Spleen (tissue), 13 donors: ENCODE data around the gene DIO1. TPM values are rescaled to one million over a fixed set of nuclear protein-coding genes. Genes with fewer than 3 reads are reported as not detected.
A peak's percentile ranks its signal among the peaks of the same experiment; 100 is the strongest.

ENCODE experiments used
- DNase-seq: peaks from one replicate; pipeline ENCODE4 v3.0.0-alpha.2; 2020
- H3K27ac ChIP-seq, 8 donors: fragments of 200-600 bp; sonication (generic) in 7 of 8; 1 replicate in 4 of 8; 2 replicates in 4 of 8; pipeline versions ENCODE4 v1.5.0 to v1.8.0; 2016 to 2021; ENCODE audit warnings: inconsistent platforms in 4 of 8, mild to moderate bottlenecking in 4 of 8, moderate library complexity in 1 of 8
- H3K27me3 ChIP-seq, 7 donors: fragments of 200-600 bp; sonication (generic) in 6 of 7; replicated peaks in 1 of 7; 1 replicate in 4 of 7; 2 replicates in 3 of 7; pipeline versions ENCODE4 v1.5.0 to v1.8.0; 2016 to 2021; ENCODE audit warnings: inconsistent platforms in 3 of 7, mild to moderate bottlenecking in 1 of 7
- H3K36me3 ChIP-seq, 6 donors: fragments of 200-600 bp; sonication (generic) in 5 of 6; 1 replicate in 4 of 6; 2 replicates in 2 of 6; pipeline versions ENCODE4 v1.5.0 to v1.8.0; 2016 to 2021; ENCODE audit warnings: inconsistent platforms in 2 of 6
- H3K4me1 ChIP-seq, 6 donors: fragments of 200-600 bp; sonication (generic) in 5 of 6; 1 replicate in 3 of 6; 2 replicates in 3 of 6; pipeline versions ENCODE4 v1.5.0 to v1.8.0; 2016 to 2021; ENCODE audit warnings: inconsistent platforms in 3 of 6
- H3K4me3 ChIP-seq, 8 donors: fragments of 200-600 bp; sonication (generic) in 7 of 8; 1 replicate in 4 of 8; 2 replicates in 4 of 8; pipeline versions ENCODE4 v1.5.0 to v1.8.0; 2016 to 2021; ENCODE audit warnings: inconsistent platforms in 4 of 8, mild to moderate bottlenecking in 4 of 8, moderate library complexity in 2 of 8
- H3K9me3 ChIP-seq, 8 donors: fragments of 200-600 bp; sonication (generic) in 7 of 8; 1 replicate in 4 of 8; 2 replicates in 4 of 8; pipeline versions ENCODE4 v1.5.0 to v1.8.0; 2016 to 2021; ENCODE audit warnings: inconsistent platforms in 4 of 8
- POLR2A ChIP-seq, 3 donors: fragments of 450-650 bp; IDR thresholded peaks; one replicate each; pipeline ENCODE4 v1.5.1; 2017; ENCODE audit warnings: antibody characterized with exemption in 3 of 3, mild to moderate bottlenecking in 1 of 3
- POLR2AphosphoS5 ChIP-seq, 3 donors: sonication (generic); formaldehyde crosslinking; IDR thresholded peaks; one replicate each; pipeline ENCODE4 v1.5.1; 2017; ENCODE audit warnings: antibody characterized with exemption in 3 of 3
- WGBS, 5 donors: extraction: QIAGEN DNeasy Blood & Tissue Kit in 3 of 5; methylation state at CpG; one replicate each; pipeline versions ENCODE4 v1.1.5 to v1.1.7; 2013 to 2018; 5-methylcytosine and 5-hydroxymethylcytosine counted together
- intact Hi-C: fragments of 100-400 bp; cut with DNase I; formaldehyde crosslinking; loops from one replicate; pipeline ENCODE4 v1.15.0; 2023; ENCODE audit warnings: low total_unique reads
- long read RNA-seq, 2 donors: transcript quantifications; one replicate each; lab custom pipeline, GENCODE V29; 2026
- polyA plus RNA-seq, 3 donors: library from polyadenylated mRNA; stranded (reverse); fragments of 200-250 nt; gene quantifications; one replicate each; pipeline ENCODE4 v1.2.1, GENCODE V29; 2013
- total RNA-seq, 7 donors: library from RNA; depleted of rRNA in 3 of 7; stranded (reverse); fragments of >200 nt in 3 of 7; fragmentation: NEBNext Ultra II Directional in 4 of 7; extraction: Animal tissue kit (Norgen Biotek cat#: 25700) in 4 of 7; gene quantifications; one replicate each; pipeline versions ENCODE4 v1.1.0 to v1.2.1, GENCODE V29; 2016 to 2021
- TF ChIP-seq, protein P1 (sequence below), 11 experiments: fragments of 200-600 bp in 7 of 11; fragments of 450-650 bp in 4 of 11; sonication (generic) in 4 of 11; IDR thresholded peaks in 8 of 11; conservative IDR thresholded peaks in 3 of 11; 1 replicate in 7 of 11; 2 replicates in 4 of 11; pipeline versions ENCODE4 v1.4.0 to v1.8.0; 2016 to 2021; ENCODE audit warnings: antibody characterized with exemption in 11 of 11, inconsistent platforms in 4 of 11, mild to moderate bottlenecking in 1 of 11
- donor health status: healthy with polysubstance abuse.
- donor health status: DM: no; HTN: no; CAD: no; lungs with moderate emphysema.
- donor health status: DM: no; HTN: no; CAD: no.
- donor health status: Bipolar disorder and iron deficiency.
- donor health status: healthy.
- donor health status: DM: no; HTN: no; CAD: no.
- donor health status: DM: yes; HTN: yes; CAD: no.

Gene DIO1
- total RNA-seq: 1 to 10 TPM in 1 of 7 donors, under 1 TPM in 3, not detected in 3; 0.17 to 1.6 (median 0.62) TPM
- under 1 TPM; 0.04 to 0.19 (median 0.09) TPM for polyA plus RNA-seq
- long read RNA-seq, donor 1: 0 reads
- long read RNA-seq, donor 2: 0 reads

DNA sequence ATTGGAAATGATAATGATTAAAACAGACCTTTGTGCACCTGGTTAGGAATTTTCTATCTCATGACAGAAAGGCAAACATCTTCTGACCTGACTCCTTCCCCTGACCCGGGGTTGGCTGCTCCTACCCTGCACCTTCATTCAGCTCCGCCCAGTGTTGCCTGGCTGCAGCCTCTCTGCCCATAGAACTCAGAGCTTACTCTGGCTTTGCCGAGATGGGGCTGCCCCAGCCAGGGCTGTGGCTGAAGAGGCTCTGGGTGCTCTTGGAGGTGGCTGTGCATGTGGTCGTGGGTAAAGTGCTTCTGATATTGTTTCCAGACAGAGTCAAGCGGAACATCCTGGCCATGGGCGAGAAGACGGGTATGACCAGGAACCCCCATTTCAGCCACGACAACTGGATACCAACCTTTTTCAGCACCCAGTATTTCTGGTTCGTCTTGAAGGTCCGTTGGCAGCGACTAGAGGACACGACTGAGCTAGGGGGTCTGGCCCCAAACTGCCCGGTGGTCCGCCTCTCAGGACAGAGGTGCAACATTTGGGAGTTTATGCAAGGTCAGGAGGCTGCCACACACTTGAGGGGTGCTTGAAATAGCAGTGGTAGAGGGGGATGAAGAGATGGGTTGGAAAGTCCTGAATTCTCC lies at the start of gene DIO1:
TSS of gene DIO1 (plus strand) at position 189 of the 638 bp plus-strand sequence. CDS start at position 213, 24 bp downstream.
- DNase-seq: no peak
- Histone ChIP-seq H3K4me3 (no peak within 1 kb of the TSS), H3K36me3 (no peaks in the 10 kb centered on the region), H3K9me3 (no peaks in the 10 kb centered on the region), H3K27me3 (no peaks in the 10 kb centered on the region), H3K4me1 (peaks cover 7 to 30% (median 13%) of the 10 kb centered on the region in 6 donors), H3K27ac (peak within 1 kb of the TSS in 4 of 8 donors; percentile 40 to 76 (median 62))
- TF ChIP-seq, protein P1, sequence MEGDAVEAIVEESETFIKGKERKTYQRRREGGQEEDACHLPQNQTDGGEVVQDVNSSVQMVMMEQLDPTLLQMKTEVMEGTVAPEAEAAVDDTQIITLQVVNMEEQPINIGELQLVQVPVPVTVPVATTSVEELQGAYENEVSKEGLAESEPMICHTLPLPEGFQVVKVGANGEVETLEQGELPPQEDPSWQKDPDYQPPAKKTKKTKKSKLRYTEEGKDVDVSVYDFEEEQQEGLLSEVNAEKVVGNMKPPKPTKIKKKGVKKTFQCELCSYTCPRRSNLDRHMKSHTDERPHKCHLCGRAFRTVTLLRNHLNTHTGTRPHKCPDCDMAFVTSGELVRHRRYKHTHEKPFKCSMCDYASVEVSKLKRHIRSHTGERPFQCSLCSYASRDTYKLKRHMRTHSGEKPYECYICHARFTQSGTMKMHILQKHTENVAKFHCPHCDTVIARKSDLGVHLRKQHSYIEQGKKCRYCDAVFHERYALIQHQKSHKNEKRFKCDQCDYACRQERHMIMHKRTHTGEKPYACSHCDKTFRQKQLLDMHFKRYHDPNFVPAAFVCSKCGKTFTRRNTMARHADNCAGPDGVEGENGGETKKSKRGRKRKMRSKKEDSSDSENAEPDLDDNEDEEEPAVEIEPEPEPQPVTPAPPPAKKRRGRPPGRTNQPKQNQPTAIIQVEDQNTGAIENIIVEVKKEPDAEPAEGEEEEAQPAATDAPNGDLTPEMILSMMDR (IDR thresholded peaks at IDR 0.05 in 8 of 11, conservative IDR thresholded peaks at IDR 0.05 in 3 of 11): no peak
- TF ChIP-seq POLR2AphosphoS5 (IDR thresholded peaks at IDR 0.05) (no peak), POLR2A (IDR thresholded peaks at IDR 0.05) (no peak)
- WGBS, 5 donors: 83 to 90% (median 86%) methylated on average over 13 to 14 of the region's 14 CpGs
- intact Hi-C loops: loop anchor here (5.0 kb wide), 1 partner anchor 53 kb away; the partner anchor contains the start of genes IFT25 and LRRC42

- Histone ChIP-seq H3K4me1 (no peaks in the 10 kb centered on the region), H3K36me3 (peaks cover 0 to 35% (median 19%) of the 10 kb centered on the region in 6 donors), H3K27me3 (no peaks in the 10 kb centered on the region), H3K4me3 (no peak overlapping the region), H3K27ac (no peak overlapping the region), H3K9me3 (peaks cover 0 to 5% (median 2%) of the 10 kb centered on the region in 8 donors)
- DNase-seq: no peak
- intact Hi-C loops: no loop called here
- 82 to 90% (median 88%) methylated on average over 6 of the region's 6 CpGs for WGBS, 5 donors
- no peak for TF ChIP-seq POLR2AphosphoS5 (IDR thresholded peaks at IDR 0.05)
- no peak for TF ChIP-seq POLR2A (IDR thresholded peaks at IDR 0.05)
- TF ChIP-seq, protein P1 (IDR thresholded peaks at IDR 0.05 in 8 of 11, conservative IDR thresholded peaks at IDR 0.05 in 3 of 11): no peak
Measured at GRCh38 chr1:53847980-53848379, 46.0 kb upstream of the DIO1 start.

DNA sequence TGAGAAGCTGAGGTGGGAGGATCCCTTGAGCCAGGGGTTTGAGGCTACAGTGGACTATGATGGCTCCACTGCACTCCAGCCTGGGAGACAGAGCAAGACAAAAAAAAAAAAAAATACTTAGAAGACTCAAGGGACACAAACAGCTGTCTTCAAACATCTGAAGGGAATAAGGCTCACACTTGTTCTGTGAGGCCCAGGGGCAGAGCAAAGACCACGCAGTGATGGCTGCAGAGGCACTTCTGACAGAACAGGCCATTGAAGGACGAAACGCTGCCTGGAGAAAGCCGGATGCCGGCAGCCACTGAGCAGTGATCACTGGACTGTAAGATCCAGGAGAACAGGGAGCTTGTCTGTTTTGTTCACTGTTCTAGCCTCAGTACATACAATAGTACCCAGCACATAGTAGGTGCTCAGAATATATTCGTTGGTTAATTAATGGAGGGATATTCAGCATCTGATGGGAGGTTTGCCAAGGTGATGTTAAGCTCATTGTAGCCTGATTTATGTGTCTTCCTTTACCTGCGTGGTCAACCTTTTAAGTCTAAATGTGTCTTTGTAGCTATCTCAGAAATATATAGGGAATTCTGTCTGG lies 43.8 kb upstream of the DIO1 start:
- Histone ChIP-seq H3K36me3 (peaks cover 4 to 57% (median 40%) of the 10 kb centered on the region in 6 donors), H3K27me3 (no peaks in the 10 kb centered on the region), H3K27ac (no peak overlapping the region), H3K4me1 (no peaks in the 10 kb centered on the region), H3K9me3 (no peaks in the 10 kb centered on the region), H3K4me3 (no peak overlapping the region)
- intact Hi-C loops: no loop called here
- WGBS, 5 donors: 81 to 97% (median 88%) methylated on average over 7 of the region's 7 CpGs
- DNase-seq: no peak
- TF ChIP-seq, protein P1 (IDR thresholded peaks at IDR 0.05 in 8 of 11, conservative IDR thresholded peaks at IDR 0.05 in 3 of 11): no peak

DNA sequence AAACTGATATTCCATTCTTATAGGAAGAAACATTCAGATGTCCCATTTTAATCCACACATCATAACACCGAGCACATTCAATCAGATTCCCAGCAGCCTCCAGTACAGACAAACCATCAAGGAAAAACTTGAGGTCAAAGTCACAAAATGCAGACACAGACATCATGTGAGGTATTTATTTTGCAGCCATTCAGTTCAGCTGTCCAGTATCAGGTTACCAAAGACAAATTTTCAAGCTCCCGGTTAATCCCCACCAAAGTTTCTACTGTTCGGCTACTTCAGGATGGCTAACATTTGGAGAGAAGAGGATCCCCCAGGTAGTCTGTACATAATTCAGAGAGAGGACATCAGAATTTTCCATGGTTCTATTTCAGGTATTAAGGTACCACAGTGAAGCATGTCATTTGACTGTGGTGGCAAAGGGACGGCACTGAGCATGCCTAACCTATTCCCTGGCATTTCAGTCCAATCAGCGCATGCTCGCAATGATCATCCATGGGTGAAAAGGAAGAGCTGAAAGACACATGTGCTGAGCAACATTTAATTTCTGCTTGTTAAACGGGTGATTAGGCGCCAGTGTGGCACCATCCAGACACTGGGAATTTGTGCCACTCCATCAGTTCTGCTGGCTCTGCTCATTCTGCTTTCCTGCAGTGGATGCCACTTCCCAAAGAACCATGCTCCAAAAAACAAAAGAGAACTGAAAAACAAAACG lies 42.3 kb upstream of the DIO1 start:
- no peak overlapping the region for H3K27ac ChIP-seq
- no peak for DNase-seq
- H3K36me3 ChIP-seq: peaks cover 4 to 73% (median 55%) of the 10 kb centered on the region in 6 donors
- TF ChIP-seq, protein P1 (IDR thresholded peaks at IDR 0.05 in 8 of 11, conservative IDR thresholded peaks at IDR 0.05 in 3 of 11): no peak
- TF ChIP-seq POLR2AphosphoS5 (IDR thresholded peaks at IDR 0.05) (no peak), POLR2A (IDR thresholded peaks at IDR 0.05) (no peak)
- H3K4me3 ChIP-seq: no peak overlapping the region
- no peaks in the 10 kb centered on the region for H3K27me3 ChIP-seq
- H3K4me1 ChIP-seq: no peaks in the 10 kb centered on the region
- intact Hi-C loops: no loop called here
- H3K9me3 ChIP-seq: no peaks in the 10 kb centered on the region
- WGBS, 5 donors: 87 to 93% (median 92%) methylated on average over 9 of the region's 9 CpGs
